Activated T-cell treated with anti-CD3 and anti-CD28 coated beads for 24 hours (primary cell): ENCODE data around the gene TMEM38A.
A peak's percentile ranks its signal among the peaks of the same experiment; 100 is the strongest.

Source experiments
- DNase-seq: peaks from one replicate; pipeline ENCODE4 v3.0.0-alpha.2; 2020; ENCODE audit warnings: low read depth

Gene TMEM38A

GRCh38 chr19:16660763-16661479 is at the start of gene TMEM38A:
TSS of gene TMEM38A (plus strand) at chr19:16661139. CDS start at chr19:16661218, 79 bp downstream.
- peak; percentile 5 for DNase-seq

- DNase-seq, result no peak
Measured at GRCh38 chr19:16612636-16613035, 48.3 kb upstream of the TMEM38A start.

- no peak for DNase-seq
Measured at GRCh38 chr19:16613841-16614240, 47.1 kb upstream of the TMEM38A start.

GRCh38 chr19:16614941-16615340 is 46.0 kb upstream of the TMEM38A start:
- DNase-seq, result no peak

GRCh38 chr19:16615808-16616207 is 45.1 kb upstream of the TMEM38A start:
- DNase-seq, result no peak

GRCh38 chr19:16618248-16618647 is 42.7 kb upstream of the TMEM38A start:
- no peak for DNase-seq

GRCh38 chr19:16619457-16619856 is 41.5 kb upstream of the TMEM38A start:
- DNase-seq, result no peak

GRCh38 chr19:16620018-16620417 is 40.9 kb upstream of the TMEM38A start:
- DNase-seq, result no peak

GRCh38 chr19:16620584-16620983 is 40.4 kb upstream of the TMEM38A start:
- DNase-seq, result no peak

GRCh38 chr19:16621165-16621800 is 39.7 kb upstream of the TMEM38A start:
- no peak for DNase-seq

- DNase-seq, result no peak
Measured at GRCh38 chr19:16623066-16623465, 37.9 kb upstream of the TMEM38A start.

GRCh38 chr19:16623576-16623975 is 37.4 kb upstream of the TMEM38A start:
- no peak for DNase-seq

- DNase-seq, result no peak
Measured at GRCh38 chr19:16624236-16624635, 36.7 kb upstream of the TMEM38A start.

GRCh38 chr19:16625163-16625958 is 35.6 kb upstream of the TMEM38A start:
- DNase-seq, result no peak

- no peak for DNase-seq
Measured at GRCh38 chr19:16626796-16627192, 34.1 kb upstream of the TMEM38A start.

- DNase-seq, result no peak
Measured at GRCh38 chr19:16627193-16627927, 33.6 kb upstream of the TMEM38A start.

- no peak for DNase-seq
Measured at GRCh38 chr19:16627928-16628182, 33.1 kb upstream of the TMEM38A start.

GRCh38 chr19:16628183-16628983 is 32.6 kb upstream of the TMEM38A start, which contains the start of gene MED26:
TSS of gene MED26 (minus strand) at chr19:16628204. CDS start at chr19:16627943, 261 bp downstream.
- peak; percentile 94 for DNase-seq

- no peak for DNase-seq
Measured at GRCh38 chr19:16628984-16629691, 31.8 kb upstream of the TMEM38A start.

GRCh38 chr19:16631465-16631864 is 29.5 kb upstream of the TMEM38A start:
- no peak for DNase-seq

- no peak for DNase-seq
Measured at GRCh38 chr19:16637535-16637934, 23.4 kb upstream of the TMEM38A start.
